Smooth muscle cell (in vitro differentiated cells): ENCODE measurements around the gene ZC3H18. TPM values are rescaled to one million over a fixed set of nuclear protein-coding genes. Genes with fewer than 3 reads are reported as not detected.

Experiments
- DNase-seq: peaks from one replicate; lab custom pipeline; 2025; ENCODE audit not compliant: unreplicated experiment; lab: John Stamatoyannopoulos, UW
- H2AFZ ChIP-seq: fragments of 200-600 bp; sonication (generic); 2 replicates; pipeline ENCODE4 v1.6.0; 2016; ENCODE audit warnings: antibody characterized with exemption, low read depth, mild to moderate bottlenecking
- H3F3A ChIP-seq: fragments of 200-600 bp; sonication (generic); 2 replicates; pipeline ENCODE4 v1.6.0; 2017; ENCODE audit warnings: antibody characterized with exemption, low read depth
- H3K27ac ChIP-seq: fragments of 200-600 bp; sonication (generic); 2 replicates; pipeline ENCODE4 v1.5.1; 2016; ENCODE audit warnings: low read depth, mild to moderate bottlenecking
- H3K27me3 ChIP-seq: fragments of 200-600 bp; sonication (generic); 2 replicates; pipeline ENCODE4 v1.6.1; 2016; ENCODE audit warnings: low read depth, mild to moderate bottlenecking
- H3K36me3 ChIP-seq: fragments of 200-600 bp; sonication (generic); 2 replicates; pipeline ENCODE4 v1.5.1; 2016; ENCODE audit warnings: low read depth
- H3K4me1 ChIP-seq: fragments of 200-600 bp; sonication (generic); 2 replicates; pipeline ENCODE4 v1.5.1; 2016; ENCODE audit warnings: low read depth
- H3K4me2 ChIP-seq: fragments of 200-600 bp; sonication (generic); 2 replicates; pipeline ENCODE4 v1.6.0; 2016; ENCODE audit warnings: mild to moderate bottlenecking
- H3K4me3 ChIP-seq: fragments of 200-600 bp; sonication (generic); 2 replicates; pipeline ENCODE4 v1.5.1; 2016; ENCODE audit warnings: mild to moderate bottlenecking
- H3K79me2 ChIP-seq: fragments of 200-600 bp; sonication (generic); 2 replicates; pipeline ENCODE4 v1.6.0; 2016; ENCODE audit warnings: low read depth, mild to moderate bottlenecking
- H3K9ac ChIP-seq: fragments of 200-600 bp; sonication (generic); 2 replicates; pipeline ENCODE4 v1.6.0; 2016; ENCODE audit warnings: low read depth
- H3K9me3 ChIP-seq: fragments of 200-600 bp; sonication (generic); replicated peaks from 2 replicates; pipeline ENCODE4 v1.5.1; 2016; ENCODE audit warnings: low read depth
- H4K20me1 ChIP-seq: fragments of 200-600 bp; sonication (generic); 2 replicates; pipeline ENCODE4 v1.6.0; 2016; ENCODE audit warnings: low read depth
- WGBS: methylation state at CpG from one replicate; pipeline ENCODE4 v1.1.7; 2016; ENCODE audit warnings: low lambda C conversion rate; 5-methylcytosine and 5-hydroxymethylcytosine counted together
- polyA plus RNA-seq: library from polyadenylated mRNA; unstranded; fragments of >200 nt; fragmentation: Nextera tagmentation; extraction: Ambion mirVana; gene quantifications from 2 replicates; pipeline ENCODE4 v1.2.1, GENCODE V29; 2016
- total RNA-seq: library from RNA; depleted of rRNA; stranded (reverse); fragments of >200 nt; gene quantifications from 2 replicates; pipeline ENCODE4 v1.2.3, GENCODE V29; 2014
- TF ChIP-seq, protein P1 (sequence below): fragments of 200-600 bp; sonication (generic); IDR thresholded peaks from 2 replicates; pipeline ENCODE4 v1.5.1; 2017; ENCODE audit warnings: borderline replicate concordance, mild to moderate bottlenecking, antibody characterized with exemption; ENCODE audit not compliant: insufficient read depth, poor library complexity, severe bottlenecking

The ZC3H18 gene
- total and polyA plus RNA-seq, 2 experiments from 2014 or later: 14.6 to 30.4 TPM

DNA sequence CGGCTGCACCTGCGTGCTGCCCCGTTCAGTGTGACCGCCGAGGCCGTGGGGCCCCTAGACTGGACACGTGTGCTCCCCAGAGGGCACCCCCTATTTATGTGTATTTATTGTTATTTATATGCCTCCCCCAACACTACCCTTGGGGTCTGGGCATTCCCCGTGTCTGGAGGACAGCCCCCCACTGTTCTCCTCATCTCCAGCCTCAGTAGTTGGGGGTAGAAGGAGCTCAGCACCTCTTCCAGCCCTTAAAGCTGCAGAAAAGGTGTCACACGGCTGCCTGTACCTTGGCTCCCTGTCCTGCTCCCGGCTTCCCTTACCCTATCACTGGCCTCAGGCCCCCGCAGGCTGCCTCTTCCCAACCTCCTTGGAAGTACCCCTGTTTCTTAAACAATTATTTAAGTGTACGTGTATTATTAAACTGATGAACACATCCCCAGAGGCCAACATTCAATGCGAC, 69.9 kb downstream of the ZC3H18 start:
- Histone ChIP-seq H3K27ac (no peak overlapping the region), H3K4me3 (no peak overlapping the region), H3K9ac (no peak overlapping the region), H3K9me3 (no peaks in the 10 kb centered on the region), H3K36me3 (no peaks in the 10 kb centered on the region), H2AFZ (no peak overlapping the region), H4K20me1 (no peaks in the 10 kb centered on the region), H3K4me1 (no peaks in the 10 kb centered on the region), H3K4me2 (no peak overlapping the region), H3F3A (no peaks in the 10 kb centered on the region), H3K27me3 (peaks cover 4% of the 10 kb centered on the region), H3K79me2 (no peaks in the 10 kb centered on the region)
- TF ChIP-seq, protein P1, sequence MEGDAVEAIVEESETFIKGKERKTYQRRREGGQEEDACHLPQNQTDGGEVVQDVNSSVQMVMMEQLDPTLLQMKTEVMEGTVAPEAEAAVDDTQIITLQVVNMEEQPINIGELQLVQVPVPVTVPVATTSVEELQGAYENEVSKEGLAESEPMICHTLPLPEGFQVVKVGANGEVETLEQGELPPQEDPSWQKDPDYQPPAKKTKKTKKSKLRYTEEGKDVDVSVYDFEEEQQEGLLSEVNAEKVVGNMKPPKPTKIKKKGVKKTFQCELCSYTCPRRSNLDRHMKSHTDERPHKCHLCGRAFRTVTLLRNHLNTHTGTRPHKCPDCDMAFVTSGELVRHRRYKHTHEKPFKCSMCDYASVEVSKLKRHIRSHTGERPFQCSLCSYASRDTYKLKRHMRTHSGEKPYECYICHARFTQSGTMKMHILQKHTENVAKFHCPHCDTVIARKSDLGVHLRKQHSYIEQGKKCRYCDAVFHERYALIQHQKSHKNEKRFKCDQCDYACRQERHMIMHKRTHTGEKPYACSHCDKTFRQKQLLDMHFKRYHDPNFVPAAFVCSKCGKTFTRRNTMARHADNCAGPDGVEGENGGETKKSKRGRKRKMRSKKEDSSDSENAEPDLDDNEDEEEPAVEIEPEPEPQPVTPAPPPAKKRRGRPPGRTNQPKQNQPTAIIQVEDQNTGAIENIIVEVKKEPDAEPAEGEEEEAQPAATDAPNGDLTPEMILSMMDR: no peak
- no peak for DNase-seq
- WGBS: 90% methylated on average over 13 of the region's 13 CpGs

DNA sequence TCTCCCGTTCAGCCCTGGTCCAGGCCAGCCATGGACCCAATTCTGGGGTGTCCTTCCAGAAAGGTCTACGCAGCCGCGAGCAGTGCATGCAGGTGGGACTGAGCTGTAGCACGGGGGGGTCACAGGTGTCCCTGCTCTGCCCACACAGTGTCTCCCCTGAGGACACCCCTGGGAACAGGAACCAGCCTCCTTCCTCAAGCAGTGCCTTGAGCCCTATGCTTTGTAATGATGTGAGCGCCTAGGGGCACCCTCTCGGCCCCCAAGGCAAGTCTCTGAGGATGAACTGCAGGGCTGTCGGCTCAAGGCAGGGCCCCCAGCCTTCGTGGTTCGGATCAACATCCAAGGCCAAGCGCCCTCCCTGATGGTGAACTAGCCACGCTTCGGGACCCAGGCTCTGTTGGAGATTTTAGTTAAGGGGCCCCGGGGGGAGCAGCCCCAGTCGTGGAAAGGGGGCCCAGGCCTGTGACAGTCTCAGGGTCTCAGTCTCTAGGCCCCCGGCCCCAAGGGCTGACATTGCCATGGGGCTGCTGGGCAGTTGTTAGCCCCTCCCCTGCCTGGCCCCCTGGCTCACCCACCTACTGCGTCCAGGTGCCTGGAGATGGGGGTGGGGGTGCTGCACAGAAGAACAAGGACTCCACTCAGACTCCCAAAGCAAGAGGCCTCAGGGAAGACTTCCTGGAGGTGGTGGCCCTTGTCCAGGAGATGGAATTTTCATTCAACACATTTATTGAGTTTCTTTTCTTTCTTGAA, 70.5 kb downstream of the ZC3H18 start:
- H3K4me3 ChIP-seq: no peak overlapping the region
- no peak for DNase-seq
- no peaks in the 10 kb centered on the region for H3K9me3 ChIP-seq
- H3K27ac ChIP-seq: no peak overlapping the region
- H2AFZ ChIP-seq: no peak overlapping the region
- TF ChIP-seq, protein P1: no peak
- H3K4me1 ChIP-seq: no peaks in the 10 kb centered on the region
- H3K4me2 ChIP-seq: no peak overlapping the region
- H3K9ac ChIP-seq: no peak overlapping the region
- no peaks in the 10 kb centered on the region for H3K79me2 ChIP-seq
- H3F3A ChIP-seq: no peaks in the 10 kb centered on the region
- peaks cover 4% of the 10 kb centered on the region for H3K27me3 ChIP-seq
- 92% methylated on average over 17 of the region's 17 CpGs for WGBS
- H3K36me3 ChIP-seq: no peaks in the 10 kb centered on the region
- peaks cover 5% of the 10 kb centered on the region for H4K20me1 ChIP-seq

DNA sequence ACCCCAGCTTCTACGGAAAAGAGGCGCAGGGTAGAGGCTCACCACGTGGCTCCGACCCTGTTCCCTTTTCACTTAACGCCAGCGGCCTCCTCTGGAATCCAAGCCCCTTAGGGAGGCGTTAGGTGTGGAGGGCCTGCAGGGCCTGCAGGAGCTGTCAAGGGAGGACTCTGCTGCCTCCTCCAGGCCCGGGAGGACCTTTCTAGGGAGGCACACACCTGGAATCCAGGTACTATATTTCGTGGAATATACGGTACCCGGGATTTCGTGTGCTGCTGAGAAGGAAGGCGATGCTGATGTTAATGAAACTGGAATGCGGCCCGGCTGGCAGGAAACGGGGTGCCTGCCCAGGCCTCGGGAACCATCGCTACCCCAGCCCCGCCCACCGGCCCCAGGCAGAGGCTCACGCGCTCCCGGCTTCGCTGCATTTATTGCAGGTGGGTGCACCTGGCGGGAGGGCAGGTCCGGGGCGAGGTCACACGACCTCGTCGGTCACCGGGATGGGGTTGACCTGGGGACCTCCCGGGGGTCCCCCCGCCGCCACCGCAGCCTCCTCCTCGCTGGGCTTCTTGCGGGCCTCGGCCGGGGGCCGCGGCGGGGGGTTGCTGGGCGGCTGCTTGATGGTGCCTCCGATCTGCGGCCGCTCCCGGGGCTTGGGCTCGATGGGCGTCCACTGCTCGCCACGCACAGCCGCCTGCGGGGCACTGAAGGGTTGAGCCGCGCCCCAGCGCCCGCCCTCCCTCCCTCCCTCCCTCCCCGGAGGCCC, 72.9 kb downstream of the ZC3H18 start:
- no peaks in the 10 kb centered on the region for H3K36me3 ChIP-seq
- no peaks in the 10 kb centered on the region for H3F3A ChIP-seq
- H3K4me3 ChIP-seq: no peak overlapping the region
- 91% methylated on average over 28 of the region's 58 CpGs for WGBS
- no peak overlapping the region for H3K4me2 ChIP-seq
- TF ChIP-seq, protein P1: no peak
- H3K79me2 ChIP-seq: no peaks in the 10 kb centered on the region
- peaks cover 19% of the 10 kb centered on the region for H4K20me1 ChIP-seq
- peaks cover 4% of the 10 kb centered on the region for H3K27me3 ChIP-seq
- DNase-seq: no peak
- H3K4me1 ChIP-seq: no peaks in the 10 kb centered on the region
- no peak overlapping the region for H3K27ac ChIP-seq
- no peak overlapping the region for H3K9ac ChIP-seq
- no peak overlapping the region for H2AFZ ChIP-seq
- no peaks in the 10 kb centered on the region for H3K9me3 ChIP-seq
